ENCODE results near the gene BAHCC1.

DNA sequence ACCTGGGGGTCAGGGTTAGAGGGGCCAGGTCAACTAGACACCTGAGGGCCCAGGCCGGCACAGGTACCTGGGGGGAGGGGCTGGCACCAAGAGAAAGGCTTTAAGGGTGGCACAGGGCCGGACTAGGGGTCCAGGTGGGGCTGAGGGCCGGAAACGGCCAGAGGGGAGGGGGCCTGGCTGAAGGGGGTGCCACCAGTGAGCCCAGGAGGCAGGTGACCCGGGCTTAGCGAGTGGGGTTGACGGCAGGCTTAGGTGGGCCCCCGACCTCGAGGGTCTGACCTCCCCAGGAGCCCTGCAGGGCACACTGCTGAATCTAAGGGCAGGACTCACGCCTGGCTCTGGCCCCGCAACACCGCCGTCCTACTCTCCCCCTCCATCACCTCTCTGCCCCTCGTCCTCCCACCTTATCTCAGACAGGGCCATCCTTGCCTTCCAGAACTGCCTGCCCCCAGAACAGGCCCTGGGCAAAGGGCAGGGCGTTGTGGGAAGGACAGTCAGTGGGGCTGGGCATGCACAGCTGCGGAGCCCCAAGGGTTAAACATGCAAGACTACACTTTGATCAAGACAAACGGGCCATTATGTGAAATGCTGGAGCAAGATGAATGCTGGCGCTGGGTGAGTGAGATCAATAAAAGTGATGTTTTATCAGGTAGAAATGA lies 73.0 kb downstream of the BAHCC1 start:
- TF ChIP-seq, protein P1, sequence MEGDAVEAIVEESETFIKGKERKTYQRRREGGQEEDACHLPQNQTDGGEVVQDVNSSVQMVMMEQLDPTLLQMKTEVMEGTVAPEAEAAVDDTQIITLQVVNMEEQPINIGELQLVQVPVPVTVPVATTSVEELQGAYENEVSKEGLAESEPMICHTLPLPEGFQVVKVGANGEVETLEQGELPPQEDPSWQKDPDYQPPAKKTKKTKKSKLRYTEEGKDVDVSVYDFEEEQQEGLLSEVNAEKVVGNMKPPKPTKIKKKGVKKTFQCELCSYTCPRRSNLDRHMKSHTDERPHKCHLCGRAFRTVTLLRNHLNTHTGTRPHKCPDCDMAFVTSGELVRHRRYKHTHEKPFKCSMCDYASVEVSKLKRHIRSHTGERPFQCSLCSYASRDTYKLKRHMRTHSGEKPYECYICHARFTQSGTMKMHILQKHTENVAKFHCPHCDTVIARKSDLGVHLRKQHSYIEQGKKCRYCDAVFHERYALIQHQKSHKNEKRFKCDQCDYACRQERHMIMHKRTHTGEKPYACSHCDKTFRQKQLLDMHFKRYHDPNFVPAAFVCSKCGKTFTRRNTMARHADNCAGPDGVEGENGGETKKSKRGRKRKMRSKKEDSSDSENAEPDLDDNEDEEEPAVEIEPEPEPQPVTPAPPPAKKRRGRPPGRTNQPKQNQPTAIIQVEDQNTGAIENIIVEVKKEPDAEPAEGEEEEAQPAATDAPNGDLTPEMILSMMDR (IDR thresholded peaks at IDR 0.05; ENCODE audit: poor library complexity, severe bottlenecking): no peak
- TF ChIP-seq TAF1 (IDR thresholded peaks at IDR 0.05; ENCODE audit: low read depth) (no peak), EP300 (conservative IDR thresholded peaks at IDR 0.05; ENCODE audit: poor library complexity, severe bottlenecking) (no peak), MXI1 (conservative IDR thresholded peaks at IDR 0.05; ENCODE audit: poor library complexity, severe bottlenecking) (no peak), EZH2 (IDR thresholded peaks at IDR 0.05; ENCODE audit: borderline replicate concordance, insufficient read depth, low read length, poor library complexity, severe bottlenecking) (no peak), POLR2AphosphoS5 (IDR thresholded peaks at IDR 0.05) (no peak), SMC3 (conservative IDR thresholded peaks at IDR 0.05; ENCODE audit: poor library complexity) (no peak), RAD21 (conservative IDR thresholded peaks at IDR 0.05) (no peak)
- TF ChIP-seq, protein P2, sequence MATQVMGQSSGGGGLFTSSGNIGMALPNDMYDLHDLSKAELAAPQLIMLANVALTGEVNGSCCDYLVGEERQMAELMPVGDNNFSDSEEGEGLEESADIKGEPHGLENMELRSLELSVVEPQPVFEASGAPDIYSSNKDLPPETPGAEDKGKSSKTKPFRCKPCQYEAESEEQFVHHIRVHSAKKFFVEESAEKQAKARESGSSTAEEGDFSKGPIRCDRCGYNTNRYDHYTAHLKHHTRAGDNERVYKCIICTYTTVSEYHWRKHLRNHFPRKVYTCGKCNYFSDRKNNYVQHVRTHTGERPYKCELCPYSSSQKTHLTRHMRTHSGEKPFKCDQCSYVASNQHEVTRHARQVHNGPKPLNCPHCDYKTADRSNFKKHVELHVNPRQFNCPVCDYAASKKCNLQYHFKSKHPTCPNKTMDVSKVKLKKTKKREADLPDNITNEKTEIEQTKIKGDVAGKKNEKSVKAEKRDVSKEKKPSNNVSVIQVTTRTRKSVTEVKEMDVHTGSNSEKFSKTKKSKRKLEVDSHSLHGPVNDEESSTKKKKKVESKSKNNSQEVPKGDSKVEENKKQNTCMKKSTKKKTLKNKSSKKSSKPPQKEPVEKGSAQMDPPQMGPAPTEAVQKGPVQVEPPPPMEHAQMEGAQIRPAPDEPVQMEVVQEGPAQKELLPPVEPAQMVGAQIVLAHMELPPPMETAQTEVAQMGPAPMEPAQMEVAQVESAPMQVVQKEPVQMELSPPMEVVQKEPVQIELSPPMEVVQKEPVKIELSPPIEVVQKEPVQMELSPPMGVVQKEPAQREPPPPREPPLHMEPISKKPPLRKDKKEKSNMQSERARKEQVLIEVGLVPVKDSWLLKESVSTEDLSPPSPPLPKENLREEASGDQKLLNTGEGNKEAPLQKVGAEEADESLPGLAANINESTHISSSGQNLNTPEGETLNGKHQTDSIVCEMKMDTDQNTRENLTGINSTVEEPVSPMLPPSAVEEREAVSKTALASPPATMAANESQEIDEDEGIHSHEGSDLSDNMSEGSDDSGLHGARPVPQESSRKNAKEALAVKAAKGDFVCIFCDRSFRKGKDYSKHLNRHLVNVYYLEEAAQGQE (IDR thresholded peaks at IDR 0.05; ENCODE audit: borderline replicate concordance): no peak
